MM.1S (cell line): Measurements from ENCODE around the gene AICDA.

Source experiments
- DNase-seq: peaks from one replicate; pipeline ENCODE4 v3.0.0-alpha.2; 2015
- H2AFZ ChIP-seq: fragments of 300-600 bp; sonication (generic); 2 replicates; pipeline ENCODE4 v1.6.0; 2016; ENCODE audit warnings: antibody characterized with exemption, low read length
- H3F3A ChIP-seq: fragments of 300-600 bp; sonication (generic); 2 replicates; pipeline ENCODE4 v1.6.1; 2016; ENCODE audit warnings: mild to moderate bottlenecking, antibody characterized with exemption, low read length, moderate library complexity, mixed read lengths; ENCODE audit not compliant: insufficient read depth
- H3K27ac ChIP-seq: fragments of 300-600 bp; sonication (generic); 2 replicates; pipeline ENCODE4 v1.5.1; 2016; ENCODE audit warnings: mild to moderate bottlenecking, low read length
- H3K27me3 ChIP-seq: fragments of 300-600 bp; sonication (generic); replicated peaks from 2 replicates; pipeline ENCODE4 v1.6.0; 2016; ENCODE audit warnings: low read length; ENCODE audit not compliant: insufficient read depth
- H3K36me3 ChIP-seq: fragments of 300-600 bp; sonication (generic); replicated peaks from 2 replicates; pipeline ENCODE4 v1.6.1; 2016; ENCODE audit warnings: mild to moderate bottlenecking, low read length, mixed read lengths; ENCODE audit not compliant: insufficient read depth
- H3K4me1 ChIP-seq: fragments of 300-600 bp; sonication (generic); 2 replicates; pipeline ENCODE4 v1.6.1; 2016; ENCODE audit warnings: low read length, mixed read lengths
- H3K4me2 ChIP-seq: fragments of 300-600 bp; sonication (generic); 2 replicates; pipeline ENCODE4 v1.6.0; 2016; ENCODE audit warnings: low read depth, low read length
- H3K4me3 ChIP-seq: fragments of 300-600 bp; sonication (generic); 2 replicates; pipeline ENCODE4 v1.5.1; 2016; ENCODE audit warnings: low read length, mixed read lengths
- H3K79me2 ChIP-seq: fragments of 300-600 bp; sonication (generic); 2 replicates; pipeline ENCODE4 v1.6.1; 2016; ENCODE audit warnings: mixed run types, low read length, mixed read lengths
- H3K9ac ChIP-seq: fragments of 300-600 bp; sonication (generic); 2 replicates; pipeline ENCODE4 v1.6.1; 2016; ENCODE audit warnings: low read length, mixed read lengths
- H3K9me2 ChIP-seq: fragments of 300-600 bp; sonication (generic); replicated peaks from 2 replicates; pipeline ENCODE4 v1.6.1; 2016; ENCODE audit warnings: mild to moderate bottlenecking, low read length, mixed read lengths; ENCODE audit not compliant: insufficient read depth
- H3K9me3 ChIP-seq: fragments of 300-600 bp; sonication (generic); replicated peaks from 2 replicates; pipeline ENCODE4 v1.6.1; 2016; ENCODE audit warnings: mild to moderate bottlenecking, low read length, mixed read lengths; ENCODE audit not compliant: insufficient read depth
- H4K20me1 ChIP-seq: fragments of 300-600 bp; sonication (generic); 2 replicates; pipeline ENCODE4 v1.6.1; 2016; ENCODE audit warnings: mild to moderate bottlenecking, low read length, moderate library complexity, mixed read lengths; ENCODE audit not compliant: insufficient read depth
- CTCF ChIP-seq: fragments of 300-600 bp; sonication (generic); IDR thresholded peaks from 2 replicates; pipeline ENCODE4 v1.5.1; 2016; ENCODE audit warnings: antibody characterized with exemption, low read length, mixed read lengths
- EZH2 ChIP-seq: fragments of 300-600 bp; sonication (generic); optimal IDR thresholded peaks from 2 replicates; pipeline ENCODE3; 2017; ENCODE audit warnings: low read depth, mild to moderate bottlenecking, antibody characterized with exemption, low read length, mixed read lengths
- EZH2phosphoT487 ChIP-seq: fragments of 300-600 bp; sonication (generic); IDR thresholded peaks from 2 replicates; pipeline ENCODE4 v1.6.1; 2018; ENCODE audit warnings: antibody characterized with exemption, low read length

The AICDA gene

GRCh38 chr12:8606890-8607289 is 5.8 kb downstream of the AICDA start:
- Histone ChIP-seq H3K4me2 (no peak overlapping the region), H3K9ac (no peak overlapping the region), H3K79me2 (no peaks in the 10 kb centered on the region), H3K4me1 (no peaks in the 10 kb centered on the region), H3K4me3 (no peak overlapping the region), H3K27me3 (no peaks in the 10 kb centered on the region), H3K36me3 (no peaks in the 10 kb centered on the region), H3K27ac (no peak overlapping the region), H3K9me2 (no peaks in the 10 kb centered on the region), H2AFZ (no peak overlapping the region), H4K20me1 (no peaks in the 10 kb centered on the region), H3K9me3 (no peaks in the 10 kb centered on the region), H3F3A (no peaks in the 10 kb centered on the region)
- no peak for DNase-seq
- TF ChIP-seq EZH2phosphoT487 (no peak), CTCF (no peak), EZH2 (no peak)

GRCh38 chr12:8605057-8605456 is 7.6 kb downstream of the AICDA start:
- no peaks in the 10 kb centered on the region for H3K9me3 ChIP-seq
- no peak overlapping the region for H3K27ac ChIP-seq
- no peaks in the 10 kb centered on the region for H3K36me3 ChIP-seq
- H3K4me3 ChIP-seq: no peak overlapping the region
- H2AFZ ChIP-seq: no peak overlapping the region
- no peaks in the 10 kb centered on the region for H3K9me2 ChIP-seq
- no peaks in the 10 kb centered on the region for H3K79me2 ChIP-seq
- H3F3A ChIP-seq: no peaks in the 10 kb centered on the region
- H3K4me2 ChIP-seq: no peak overlapping the region
- TF ChIP-seq CTCF (no peak), EZH2 (no peak), EZH2phosphoT487 (no peak)
- H3K4me1 ChIP-seq: no peaks in the 10 kb centered on the region
- no peak overlapping the region for H3K9ac ChIP-seq
- no peak for DNase-seq
- no peaks in the 10 kb centered on the region for H3K27me3 ChIP-seq
- H4K20me1 ChIP-seq: no peaks in the 10 kb centered on the region

- H3K9me2 ChIP-seq: no peaks in the 10 kb centered on the region
- H3K4me1 ChIP-seq: no peaks in the 10 kb centered on the region
- H2AFZ ChIP-seq: no peak overlapping the region
- H3F3A ChIP-seq: no peaks in the 10 kb centered on the region
- no peaks in the 10 kb centered on the region for H3K27me3 ChIP-seq
- DNase-seq: no peak
- no peaks in the 10 kb centered on the region for H3K36me3 ChIP-seq
- H3K9me3 ChIP-seq: no peaks in the 10 kb centered on the region
- H3K27ac ChIP-seq: no peak overlapping the region
- no peak overlapping the region for H3K4me2 ChIP-seq
- H3K4me3 ChIP-seq: no peak overlapping the region
- H3K79me2 ChIP-seq: no peaks in the 10 kb centered on the region
- no peaks in the 10 kb centered on the region for H4K20me1 ChIP-seq
- no peak for TF ChIP-seq EZH2phosphoT487
- peak; percentile 29 for TF ChIP-seq CTCF
- no peak overlapping the region for H3K9ac ChIP-seq
Observed at GRCh38 chr12:8603856-8604255, 8.8 kb downstream of the AICDA start.
